HT-29 (cell line): ENCODE results near the gene HK2. TPM values are rescaled to one million over a fixed set of nuclear protein-coding genes. Genes with fewer than 3 reads are reported as not detected.

Experiments
- DNase-seq: peaks from one replicate; pipeline ENCODE4 v3.0.0-alpha.2; 2015; ENCODE audit warnings: low spot score
- total RNA-seq: library from RNA; depleted of rRNA; stranded (reverse); fragments of >200 nt; shearing (Covaris generic); gene quantifications from 2 replicates; pipeline ENCODE4 v1.2.3, GENCODE V29; 2014; rRNA removed

HK2 gene
- total RNA-seq, 1 experiment from 2014 or later, result 23.7 TPM

GRCh38 chr2:74930811-74931486 lies 97.0 kb downstream of the HK2 start:
- DNase-seq, result no peak

- no peak for DNase-seq
Measured at GRCh38 chr2:74931940-74932339, 98.0 kb downstream of the HK2 start.

GRCh38 chr2:74935975-74936391 lies 102.1 kb downstream of the HK2 start:
- no peak for DNase-seq

GRCh38 chr2:74937221-74937880 lies 103.4 kb downstream of the HK2 start:
- no peak for DNase-seq

GRCh38 chr2:74938264-74938663 lies 104.3 kb downstream of the HK2 start:
- DNase-seq, result no peak

- DNase-seq, result no peak
Measured at GRCh38 chr2:74939919-74940812, 106.2 kb downstream of the HK2 start.

GRCh38 chr2:74941284-74941683 lies 107.4 kb downstream of the HK2 start:
- no peak for DNase-seq

GRCh38 chr2:74942263-74942662 lies 108.3 kb downstream of the HK2 start:
- no peak for DNase-seq

Other genes starting within 250 kb of the HK2 start
- not detected in 2 replicates for gene M1AP, start 185.8 kb upstream of the HK2 start, total RNA-seq
- 0.76 and 2.5 TPM in 2 replicates for gene SEMA4F, start 179.9 kb upstream of the HK2 start, total RNA-seq
- gene POLE4, start 124.5 kb downstream of the HK2 start, total RNA-seq, result 50.7 and 61.7 TPM in 2 replicates